HG03108 (cell line): Measurements from ENCODE around the gene SELENBP1.
A peak's percentile ranks its signal among the peaks of the same experiment; 100 is the strongest.
"Not testable (repeated sequence)": the region's sequence is repeated elsewhere in the genome, so short reads cannot be mapped to it uniquely, and the experiment has no call there.

Experiments used
- ATAC-seq: cut with Tn5 transposase; IDR thresholded peaks from one replicate; pipeline ENCODE4 v1.9.1; 2021; ENCODE audit warnings: moderate library complexity; ENCODE audit not compliant: unreplicated experiment

Gene SELENBP1

GRCh38 chr1:151384584-151384983 lies 12.1 kb upstream of the SELENBP1 start:
- ATAC-seq, result no peak

GRCh38 chr1:151377150-151377884 lies 4.8 kb upstream of the SELENBP1 start:
- no peak for ATAC-seq

GRCh38 chr1:151373196-151373595 lies 691 bp upstream of the SELENBP1 start:
- no peak for ATAC-seq

- no peak for ATAC-seq
Measured at GRCh38 chr1:151371370-151372057, 991 bp downstream of the SELENBP1 start.

GRCh38 chr1:151370211-151370911 lies 2.1 kb downstream of the SELENBP1 start:
- no peak for ATAC-seq

GRCh38 chr1:151369621-151370048 lies 2.9 kb downstream of the SELENBP1 start:
- no peak for ATAC-seq

GRCh38 chr1:151369302-151369610 lies 3.2 kb downstream of the SELENBP1 start:
- no peak for ATAC-seq

- ATAC-seq, result no peak
Measured at GRCh38 chr1:151368393-151369301, 3.9 kb downstream of the SELENBP1 start.

- no peak for ATAC-seq
Measured at GRCh38 chr1:151367658-151368392, 4.7 kb downstream of the SELENBP1 start.

- ATAC-seq, result no peak
Measured at GRCh38 chr1:151364996-151365395, 7.5 kb downstream of the SELENBP1 start.

GRCh38 chr1:151362308-151363155 lies 10.0 kb downstream of the SELENBP1 start:
- ATAC-seq, result no peak

- no peak for ATAC-seq
Measured at GRCh38 chr1:151361883-151362282, 10.6 kb downstream of the SELENBP1 start.

- no peak for ATAC-seq
Measured at GRCh38 chr1:151356696-151357095, 15.8 kb downstream of the SELENBP1 start.

- no peak for ATAC-seq
Measured at GRCh38 chr1:151352021-151352718, 20.3 kb downstream of the SELENBP1 start.

- not testable (repeated sequence) for ATAC-seq
Measured at GRCh38 chr1:151350323-151350722, 22.2 kb downstream of the SELENBP1 start.

GRCh38 chr1:151347523-151348246 lies 24.8 kb downstream of the SELENBP1 start:
- ATAC-seq, result no peak

GRCh38 chr1:151346769-151347522 lies 25.6 kb downstream of the SELENBP1 start, which contains the start of gene RFX5:
Gene RFX5, minus strand, starts transcription at chr1:151347252. Its CDS starts 932 bp downstream, at chr1:151346320.
- ATAC-seq, result peak; percentile 95
